Natural killer cell (primary cell): ENCODE measurements around the gene ISCA1. TPM values are rescaled to one million over a fixed set of nuclear protein-coding genes. Genes with fewer than 3 reads are reported as not detected.

Experiments used
- ATAC-seq, 3 donors: fragments of 150-1000 bp in 2 of 3; fragments of 200-7000 bp in 1 of 3; cut with Tn5 transposase; 1 replicate in 1 of 3; 2 replicates in 2 of 3; pipeline ENCODE4 v1.10.0; 2021; ENCODE audit warnings: mild to moderate bottlenecking in 2 of 3, moderate library complexity in 2 of 3
- DNase-seq, 2 donors: peaks; one replicate each; pipeline versions ENCODE4 v3.0.0 to v3.0.0-alpha.2; 2013 to 2021; ENCODE audit warnings: mixed read lengths in 1 of 2
- H3K27ac ChIP-seq: one replicate; pipeline ENCODE4 v1.5.1; 2013; ENCODE audit warnings: mild to moderate bottlenecking, low read length
- H3K27me3 ChIP-seq: one replicate; pipeline ENCODE4 v1.6.1; 2013; ENCODE audit warnings: low read length; ENCODE audit not compliant: control insufficient read depth, insufficient read depth
- H3K36me3 ChIP-seq: one replicate; pipeline ENCODE4 v1.6.1; 2013; ENCODE audit warnings: low read length; ENCODE audit not compliant: control insufficient read depth, insufficient read depth
- H3K4me1 ChIP-seq: one replicate; pipeline ENCODE4 v1.6.1; 2013; ENCODE audit warnings: low read length; ENCODE audit not compliant: control insufficient read depth, insufficient read depth
- H3K4me3 ChIP-seq: one replicate; pipeline ENCODE4 v1.5.1; 2013; ENCODE audit warnings: low read length
- H3K9me3 ChIP-seq: one replicate; pipeline ENCODE4 v1.6.1; 2013; ENCODE audit warnings: low read length; ENCODE audit not compliant: control insufficient read depth, insufficient read depth
- H3K27ac Mint-ChIP-seq, 2 donors: one replicate each; pipeline ENCODE4 v1.8.0; 2022; ENCODE audit warnings: mild to moderate bottlenecking in 2 of 2, mixed read lengths in 2 of 2, moderate library complexity in 1 of 2
- H3K27me3 Mint-ChIP-seq, 2 donors: one replicate each; pipeline ENCODE4 v1.8.0; 2022; ENCODE audit warnings: low read depth in 2 of 2, mixed read lengths in 2 of 2
- H3K36me3 Mint-ChIP-seq: one replicate; pipeline ENCODE4 v1.8.0; 2022; ENCODE audit warnings: mixed read lengths
- H3K4me1 Mint-ChIP-seq, 2 donors: one replicate each; pipeline ENCODE4 v1.8.0; 2022; ENCODE audit warnings: mixed read lengths in 2 of 2
- H3K4me3 Mint-ChIP-seq: one replicate; pipeline ENCODE4 v1.8.0; 2022; ENCODE audit warnings: mild to moderate bottlenecking, moderate library complexity, mixed read lengths
- H3K9me3 Mint-ChIP-seq, 2 donors: one replicate each; pipeline ENCODE4 v1.8.0; 2022; ENCODE audit warnings: mixed read lengths in 2 of 2
- WGBS: methylation state at CpG from one replicate; pipeline ENCODE4 v1.1.7; 2013; ENCODE audit warnings: missing lambda C conversion rate; ENCODE audit not compliant: insufficient coverage; 5-methylcytosine and 5-hydroxymethylcytosine counted together
- intact Hi-C: fragments of 100-400 bp; cut with micrococcal nuclease; formaldehyde crosslinking; loops from one replicate; pipeline ENCODE4 v1.14.2; 2022
- total RNA-seq, 4 donors: library from RNA; stranded (reverse); fragments of 120-200 nt in 1 of 4; gene quantifications; one replicate each; pipeline versions ENCODE4 v1.2.3 to v1.2.4, GENCODE V29; 2013 to 2022
- TF ChIP-seq, protein P1 (sequence below): fragments of 200-600 bp; IDR thresholded peaks from one replicate; pipeline ENCODE4 v1.8.0; 2022; ENCODE audit warnings: antibody characterized with exemption

The ISCA1 gene
- total RNA-seq, 3 donors from 2014 or later (not counting 1 experiment from before 2014, with no cell fraction given) = 57.3 to 67.6 (median 63.4) TPM

- no peak overlapping the region for H3K4me3 ChIP-seq
- H3K27me3 ChIP-seq = no peaks in the 10 kb centered on the region
- Mint-ChIP-seq H3K36me3 (peaks cover 11% of the 10 kb centered on the region), H3K9me3 (no peaks in the 10 kb centered on the region), H3K27me3 (no peaks in the 10 kb centered on the region), H3K4me1 (peaks cover 21 to 24% of the 10 kb centered on the region in 2 donors), H3K4me3 (no peak overlapping the region), H3K27ac (no peak overlapping the region)
- H3K36me3 ChIP-seq = peaks cover 21% of the 10 kb centered on the region
- TF ChIP-seq, protein P1, sequence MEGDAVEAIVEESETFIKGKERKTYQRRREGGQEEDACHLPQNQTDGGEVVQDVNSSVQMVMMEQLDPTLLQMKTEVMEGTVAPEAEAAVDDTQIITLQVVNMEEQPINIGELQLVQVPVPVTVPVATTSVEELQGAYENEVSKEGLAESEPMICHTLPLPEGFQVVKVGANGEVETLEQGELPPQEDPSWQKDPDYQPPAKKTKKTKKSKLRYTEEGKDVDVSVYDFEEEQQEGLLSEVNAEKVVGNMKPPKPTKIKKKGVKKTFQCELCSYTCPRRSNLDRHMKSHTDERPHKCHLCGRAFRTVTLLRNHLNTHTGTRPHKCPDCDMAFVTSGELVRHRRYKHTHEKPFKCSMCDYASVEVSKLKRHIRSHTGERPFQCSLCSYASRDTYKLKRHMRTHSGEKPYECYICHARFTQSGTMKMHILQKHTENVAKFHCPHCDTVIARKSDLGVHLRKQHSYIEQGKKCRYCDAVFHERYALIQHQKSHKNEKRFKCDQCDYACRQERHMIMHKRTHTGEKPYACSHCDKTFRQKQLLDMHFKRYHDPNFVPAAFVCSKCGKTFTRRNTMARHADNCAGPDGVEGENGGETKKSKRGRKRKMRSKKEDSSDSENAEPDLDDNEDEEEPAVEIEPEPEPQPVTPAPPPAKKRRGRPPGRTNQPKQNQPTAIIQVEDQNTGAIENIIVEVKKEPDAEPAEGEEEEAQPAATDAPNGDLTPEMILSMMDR = no peak
- intact Hi-C loops = no loop called here
- 94% methylated on average over 6 of the region's 7 CpGs for WGBS
- ATAC-seq (no peak), DNase-seq (no peak)
- no peaks in the 10 kb centered on the region for H3K4me1 ChIP-seq
- no peak overlapping the region for H3K27ac ChIP-seq
- H3K9me3 ChIP-seq = no peaks in the 10 kb centered on the region
Measured at GRCh38 chr9:86274821-86275643, 7.3 kb downstream of the ISCA1 start.

- Histone ChIP-seq H3K4me3 (no peak overlapping the region), H3K27me3 (no peaks in the 10 kb centered on the region), H3K36me3 (peaks cover 18% of the 10 kb centered on the region), H3K9me3 (no peaks in the 10 kb centered on the region), H3K4me1 (no peaks in the 10 kb centered on the region), H3K27ac (no peak overlapping the region)
- Mint-ChIP-seq H3K27me3 (no peaks in the 10 kb centered on the region), H3K4me1 (peaks cover 7 to 20% of the 10 kb centered on the region in 2 donors), H3K27ac (no peak overlapping the region), H3K36me3 (peaks cover 11% of the 10 kb centered on the region), H3K4me3 (no peak overlapping the region), H3K9me3 (no peaks in the 10 kb centered on the region)
- ATAC-seq = no peak
- intact Hi-C loops = no loop called here
- TF ChIP-seq, protein P1 = no peak
- 99% methylated on average over 4 of the region's 4 CpGs for WGBS
- no peak for DNase-seq
Measured at GRCh38 chr9:86272221-86272620, 10.1 kb downstream of the ISCA1 start.

- no peak overlapping the region for H3K4me3 ChIP-seq
- H3K4me1 ChIP-seq = no peaks in the 10 kb centered on the region
- no peaks in the 10 kb centered on the region for H3K27me3 ChIP-seq
- no peaks in the 10 kb centered on the region for H3K27me3 Mint-ChIP-seq
- ATAC-seq (no peak), DNase-seq (no peak)
- peaks cover 10 to 16% of the 10 kb centered on the region in 2 donors for H3K4me1 Mint-ChIP-seq
- TF ChIP-seq, protein P1 = no peak
- no peak overlapping the region for H3K27ac ChIP-seq
- no peaks in the 10 kb centered on the region for H3K9me3 Mint-ChIP-seq
- no peaks in the 10 kb centered on the region for H3K9me3 ChIP-seq
- no peak overlapping the region for H3K4me3 Mint-ChIP-seq
- peaks cover 9% of the 10 kb centered on the region for H3K36me3 ChIP-seq
- intact Hi-C loops = no loop called here
- peaks cover 8% of the 10 kb centered on the region for H3K36me3 Mint-ChIP-seq
- 95% methylated on average over 6 of the region's 6 CpGs for WGBS
- H3K27ac Mint-ChIP-seq = peak overlapping the region in 1 of 2 donors; percentile 56
Measured at GRCh38 chr9:86263876-86264275, 18.5 kb downstream of the ISCA1 start.

DNA sequence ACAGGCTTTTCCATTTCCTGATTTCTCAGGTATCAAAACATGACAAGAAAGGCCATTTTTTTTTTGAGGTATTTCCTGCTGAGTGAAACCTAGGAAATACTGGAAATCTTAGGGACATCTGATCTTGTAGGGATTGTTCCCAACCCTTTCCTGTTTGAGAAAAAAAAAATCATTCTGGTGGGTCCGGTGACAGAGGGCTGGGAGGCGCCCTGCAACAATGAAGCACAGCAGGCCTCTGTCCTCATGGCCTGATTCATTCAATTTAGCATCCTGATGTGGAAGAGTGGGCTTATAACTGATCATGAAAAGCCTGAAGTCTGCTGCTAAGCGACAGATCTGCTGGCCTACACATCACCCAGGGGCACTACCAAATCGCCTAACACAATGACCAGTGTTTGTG, 19.8 kb downstream of the ISCA1 start:
- H3K27me3 Mint-ChIP-seq = no peaks in the 10 kb centered on the region
- Histone ChIP-seq H3K4me3 (no peak overlapping the region), H3K27ac (no peak overlapping the region), H3K36me3 (peaks cover 9% of the 10 kb centered on the region), H3K9me3 (no peaks in the 10 kb centered on the region), H3K4me1 (no peaks in the 10 kb centered on the region), H3K27me3 (no peaks in the 10 kb centered on the region)
- H3K4me3 Mint-ChIP-seq = no peak overlapping the region
- no peak for ATAC-seq
- no peak for DNase-seq
- intact Hi-C loops = no loop called here
- peaks cover 4 to 16% of the 10 kb centered on the region in 2 donors for H3K4me1 Mint-ChIP-seq
- TF ChIP-seq, protein P1 = no peak
- no peaks in the 10 kb centered on the region for H3K9me3 Mint-ChIP-seq
- WGBS = 74% methylated on average over 4 of the region's 4 CpGs
- peaks cover 8% of the 10 kb centered on the region for H3K36me3 Mint-ChIP-seq
- H3K27ac Mint-ChIP-seq = no peak overlapping the region
